ENCODE data around the gene LAPTM5.

LAPTM5 gene

GRCh38 chr1:30786264-30786991 is 28.9 kb upstream of the LAPTM5 start:
- DNase-seq, result no peak

GRCh38 chr1:30785714-30786113 is 28.1 kb upstream of the LAPTM5 start:
- DNase-seq, result no peak

DNA sequence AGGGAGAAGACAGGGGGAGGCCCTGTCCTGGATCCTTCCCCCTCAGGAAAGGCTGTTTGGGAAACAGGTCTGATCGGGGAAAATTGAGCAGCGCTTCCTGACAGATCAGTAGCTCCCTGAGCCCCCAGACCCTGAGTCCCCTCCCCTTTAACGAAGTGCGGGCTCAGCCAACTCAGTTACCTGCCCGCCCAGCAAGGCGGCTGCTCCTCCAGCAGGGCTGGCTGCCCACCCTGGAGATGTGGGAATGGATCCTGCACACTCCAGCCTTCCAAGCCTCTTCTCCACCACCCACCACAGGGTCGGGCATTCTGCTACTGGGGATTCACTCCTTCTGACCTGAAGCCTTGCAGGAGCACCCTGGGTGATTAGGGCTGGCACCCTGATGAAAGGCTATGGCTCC is 27.6 kb upstream of the LAPTM5 start:
- DNase-seq, result no peak

- DNase-seq, result no peak
Measured at GRCh38 chr1:30783256-30783915, 25.8 kb upstream of the LAPTM5 start.

- peak; percentile 46 for DNase-seq
Measured at GRCh38 chr1:30782361-30783255, 25.0 kb upstream of the LAPTM5 start.

DNA sequence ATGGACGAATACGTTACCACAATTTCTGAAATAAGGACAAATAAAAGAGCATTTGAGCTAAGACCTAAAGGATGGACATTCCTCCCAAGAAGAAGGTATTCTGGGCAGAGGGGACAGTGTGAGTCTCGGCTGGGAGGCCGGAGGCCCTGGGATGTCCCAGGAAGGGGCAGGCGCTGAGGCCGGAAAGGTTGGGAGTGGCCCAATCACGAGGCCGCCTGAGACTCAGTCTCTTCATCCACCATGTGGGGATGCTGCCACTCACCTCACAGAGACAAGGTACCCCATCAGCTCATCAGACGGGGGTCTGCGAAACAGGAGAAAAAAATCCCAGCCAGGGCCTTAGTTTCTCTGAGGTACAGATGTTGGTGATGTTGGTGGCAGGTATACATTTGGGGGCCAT is 24.3 kb upstream of the LAPTM5 start:
- DNase-seq, result no peak

DNA sequence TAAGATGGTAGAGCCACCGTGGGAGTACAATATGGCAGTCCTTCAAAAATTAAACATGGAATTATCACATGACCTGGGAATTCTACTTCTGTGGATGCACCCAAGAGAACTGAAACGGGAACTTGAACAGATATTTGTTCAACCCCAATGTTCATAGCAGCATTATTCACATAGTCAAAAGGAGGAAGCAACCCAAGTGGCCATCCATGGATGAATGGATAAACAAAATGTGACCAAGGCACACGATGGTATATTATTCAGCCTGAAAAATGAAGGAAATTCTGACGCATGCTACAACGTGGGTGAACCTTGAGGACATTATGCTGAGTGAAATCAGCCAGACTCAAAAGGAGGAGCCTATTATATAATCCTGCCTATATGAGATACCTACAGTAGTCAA is 22.8 kb upstream of the LAPTM5 start:
- no peak for DNase-seq

GRCh38 chr1:30779294-30780071 is 21.9 kb upstream of the LAPTM5 start:
- peak; percentile 74 for DNase-seq

DNA sequence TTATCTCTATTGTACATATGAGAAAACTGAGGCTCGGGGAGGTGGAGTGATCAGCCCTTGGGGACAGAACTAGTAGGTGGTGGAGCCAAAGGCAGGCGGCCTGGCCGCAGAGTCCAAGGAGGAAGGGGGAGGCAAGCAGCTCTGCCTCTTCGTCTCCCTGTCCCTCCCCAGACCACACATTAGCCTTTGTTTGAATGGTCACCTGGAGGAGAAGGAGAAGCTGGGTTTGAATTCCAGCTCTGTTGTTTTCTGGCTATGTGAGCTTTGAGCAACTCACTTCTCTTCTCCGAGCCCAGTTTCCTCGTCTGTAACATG is 21.4 kb upstream of the LAPTM5 start:
- no peak for DNase-seq

- DNase-seq, result no peak
Measured at GRCh38 chr1:30778154-30778978, 20.8 kb upstream of the LAPTM5 start.

DNA sequence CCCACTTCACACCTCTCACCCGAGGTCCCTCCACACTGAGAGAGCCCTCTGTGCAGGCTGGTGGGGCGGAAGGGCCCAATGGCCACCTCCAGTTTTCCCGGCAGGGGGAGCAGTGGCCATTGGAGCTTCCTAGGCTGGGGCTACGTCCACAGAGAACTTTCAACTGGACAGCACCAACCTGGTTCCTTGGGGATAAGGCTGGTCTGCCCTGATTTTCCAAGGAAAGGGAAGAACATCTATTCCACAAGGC is 20.3 kb upstream of the LAPTM5 start:
- DNase-seq, result no peak

DNA sequence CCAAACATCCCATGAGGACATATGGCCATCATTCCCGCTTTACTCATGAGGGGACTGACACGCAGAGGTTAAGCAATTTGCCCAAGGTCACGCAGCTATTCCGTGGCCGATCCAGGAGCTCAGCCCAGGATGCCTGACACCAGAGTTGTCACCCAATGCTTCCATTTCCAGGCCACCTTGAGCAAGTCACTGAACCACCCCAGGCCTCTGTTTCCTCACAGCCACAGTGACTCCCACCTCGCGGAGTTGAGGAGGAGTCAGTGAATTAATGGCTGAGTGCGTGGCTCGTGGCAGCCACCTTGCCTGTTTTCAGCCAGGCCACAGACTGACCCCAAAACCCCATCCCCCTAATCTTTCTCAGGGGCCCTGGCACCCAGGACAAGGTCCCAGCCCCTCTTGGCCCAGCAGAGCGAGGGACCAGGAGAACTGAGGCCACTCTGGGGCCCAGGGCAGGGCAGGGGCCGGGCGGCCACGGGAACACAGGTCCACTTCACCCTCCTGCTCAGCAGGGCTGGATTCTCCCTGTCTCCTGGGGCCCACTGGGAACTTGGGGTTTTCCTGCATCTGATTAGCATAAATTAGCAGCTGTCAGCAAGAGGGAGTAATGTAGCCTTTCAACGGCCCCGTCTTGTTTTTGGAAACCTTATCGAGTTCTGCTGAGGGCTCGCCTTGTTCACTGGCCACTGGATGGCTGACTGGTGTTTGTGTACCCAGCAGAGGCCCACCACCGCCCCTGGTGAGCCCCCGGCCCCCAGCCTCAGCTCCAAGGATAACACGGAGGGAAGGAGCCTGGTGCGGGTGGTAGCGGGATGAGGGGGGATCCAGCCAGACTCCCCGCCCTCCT is 19.7 kb upstream of the LAPTM5 start:
- DNase-seq, result no peak

GRCh38 chr1:30776097-30777059 is 18.8 kb upstream of the LAPTM5 start:
- no peak for DNase-seq

- DNase-seq, result no peak
Measured at GRCh38 chr1:30775433-30775975, 17.9 kb upstream of the LAPTM5 start.

GRCh38 chr1:30774550-30775432 is 17.2 kb upstream of the LAPTM5 start:
- DNase-seq, result no peak

DNA sequence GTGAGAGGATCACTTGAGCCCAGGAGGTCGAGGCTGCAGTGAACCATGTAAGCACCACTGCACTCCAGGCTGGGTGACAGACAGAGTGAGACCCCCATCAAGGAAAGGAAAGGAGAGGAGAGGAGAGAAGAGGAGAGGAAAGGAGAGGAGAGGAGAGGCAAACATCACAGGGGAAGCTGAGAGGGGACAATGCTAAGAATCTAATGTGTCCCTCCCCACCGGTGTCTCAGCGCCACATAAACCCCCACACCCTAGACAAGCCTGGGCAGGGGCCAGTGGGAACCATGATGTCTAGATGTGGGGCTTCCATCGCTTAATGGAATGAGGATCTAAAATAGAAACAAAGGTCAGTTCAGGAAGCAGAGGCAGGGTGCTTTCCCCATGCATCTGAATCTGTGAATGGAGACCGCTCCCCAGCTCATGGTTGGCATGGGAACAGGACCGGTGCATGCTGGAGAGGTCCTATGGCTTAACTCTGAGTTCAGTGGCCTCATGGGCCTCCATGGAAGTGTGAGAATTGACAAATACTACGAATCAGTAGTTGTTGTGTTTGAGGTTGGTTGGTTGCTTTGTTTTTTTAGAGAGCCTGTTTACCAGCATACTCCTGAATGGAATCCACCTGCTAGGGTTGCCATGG is 16.3 kb upstream of the LAPTM5 start:
- DNase-seq, result no peak

GRCh38 chr1:30771005-30771404 is 13.4 kb upstream of the LAPTM5 start:
- no peak for DNase-seq

- no peak for DNase-seq
Measured at GRCh38 chr1:30770150-30770549, 12.6 kb upstream of the LAPTM5 start.
